NCI-H446 (cell line): ENCODE results near the gene CCNY.
A peak's percentile ranks its signal among the peaks of the same experiment; 100 is the strongest.
"Not testable (repeated sequence)": the region's sequence is repeated elsewhere in the genome, so short reads cannot be mapped to it uniquely, and the experiment has no call there.

Experiments
- DNase-seq, 2 experiments: peaks; one replicate each; lab custom pipeline; 2025; lab: John Stamatoyannopoulos, UW

Gene CCNY

DNA sequence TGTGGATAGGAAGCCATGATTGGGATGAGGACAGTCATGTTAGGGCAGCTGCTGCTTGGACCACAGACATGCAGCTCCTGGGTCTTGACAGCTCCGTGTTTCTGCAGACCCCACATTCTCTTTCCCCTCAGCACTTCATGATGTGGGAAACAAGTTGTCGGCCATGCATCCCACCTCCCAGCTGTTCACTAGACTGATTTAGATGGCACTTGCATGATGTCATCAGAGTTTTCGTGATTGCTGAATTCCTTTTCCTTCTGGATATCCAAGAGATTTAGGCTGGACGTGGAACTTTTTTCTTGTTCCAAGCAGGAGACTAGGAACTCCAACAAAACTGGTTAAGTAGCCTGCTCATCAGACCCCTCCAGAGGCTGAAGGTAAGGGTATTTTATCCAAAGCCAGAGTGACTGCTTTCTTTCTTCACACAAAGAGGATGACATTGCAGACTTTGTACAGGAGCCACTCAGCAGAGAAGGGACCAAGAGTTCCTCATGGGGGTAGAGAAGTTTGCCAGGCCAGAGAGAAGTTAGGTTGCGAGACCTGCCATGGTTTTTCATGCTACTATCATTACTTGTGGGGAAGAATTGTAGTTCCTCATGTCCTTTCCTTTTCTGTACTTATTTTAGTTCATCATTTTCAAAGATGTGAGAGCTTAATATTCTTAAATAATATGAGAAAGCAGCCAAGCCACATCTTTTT, 151.2 kb downstream of the CCNY start:
- no peak for DNase-seq

DNA sequence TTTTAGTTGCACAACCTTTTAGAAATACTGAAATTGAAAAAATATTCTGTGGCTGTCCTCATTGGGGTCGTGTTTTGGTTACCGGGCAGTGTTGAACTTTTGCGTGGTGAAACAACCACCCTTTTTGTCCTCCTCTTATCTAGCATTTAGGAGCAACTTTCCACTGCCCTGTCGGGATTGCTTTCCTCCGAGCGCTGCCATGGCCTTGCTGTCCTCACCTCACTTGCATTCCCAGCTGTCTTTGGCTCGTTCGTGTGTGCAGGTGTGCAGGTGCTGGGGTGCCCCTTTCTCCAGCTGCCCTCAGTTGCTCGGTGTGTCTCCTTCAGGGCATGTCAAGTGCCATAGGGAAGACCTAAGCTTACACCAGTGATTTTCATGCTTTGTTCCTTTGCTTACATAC, 151.9 kb downstream of the CCNY start:
- no peak for DNase-seq

DNA sequence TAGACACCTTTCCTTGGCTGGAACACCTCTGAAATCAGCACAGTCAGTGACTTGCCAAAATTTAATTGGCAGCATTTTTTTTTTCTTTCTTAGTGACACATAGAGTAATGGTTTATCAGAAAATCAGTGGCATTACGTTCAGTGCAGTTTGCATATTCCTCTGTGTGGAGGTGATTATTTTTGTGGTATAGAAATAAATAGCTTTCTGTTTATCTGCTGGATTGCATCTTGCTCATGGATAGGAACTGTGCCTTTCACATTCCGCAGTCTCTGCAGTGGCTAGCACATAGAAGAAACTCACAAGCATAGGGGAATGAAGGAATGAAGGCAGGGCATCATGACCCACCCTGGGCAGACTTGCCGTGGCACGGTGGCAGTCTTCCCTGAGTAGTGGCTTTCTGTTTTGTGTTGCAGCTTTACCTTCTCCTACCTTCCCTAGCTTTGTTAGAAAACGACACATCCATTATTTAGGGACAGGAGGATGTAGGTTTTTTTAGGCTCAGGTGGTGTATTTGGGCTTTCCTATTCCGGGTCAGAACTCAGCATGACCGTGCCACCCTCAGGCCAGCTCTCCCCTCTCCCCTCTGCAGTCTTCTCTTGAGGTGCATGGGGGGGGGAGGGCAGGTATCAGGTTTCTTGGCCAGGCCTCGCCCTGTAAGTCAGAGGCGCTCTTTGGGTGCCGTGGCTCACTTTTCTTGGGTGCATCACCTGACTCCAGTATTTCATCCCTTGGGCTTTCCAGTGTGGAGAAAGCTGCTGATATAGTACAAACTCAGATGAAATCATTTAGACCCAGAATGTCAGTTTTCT, 156.3 kb downstream of the CCNY start:
- no peak for DNase-seq

- DNase-seq = peak in 1 of 2 experiments; percentile 12
Observed at GRCh38 chr10:35493196-35494118, 157.1 kb downstream of the CCNY start.

DNA sequence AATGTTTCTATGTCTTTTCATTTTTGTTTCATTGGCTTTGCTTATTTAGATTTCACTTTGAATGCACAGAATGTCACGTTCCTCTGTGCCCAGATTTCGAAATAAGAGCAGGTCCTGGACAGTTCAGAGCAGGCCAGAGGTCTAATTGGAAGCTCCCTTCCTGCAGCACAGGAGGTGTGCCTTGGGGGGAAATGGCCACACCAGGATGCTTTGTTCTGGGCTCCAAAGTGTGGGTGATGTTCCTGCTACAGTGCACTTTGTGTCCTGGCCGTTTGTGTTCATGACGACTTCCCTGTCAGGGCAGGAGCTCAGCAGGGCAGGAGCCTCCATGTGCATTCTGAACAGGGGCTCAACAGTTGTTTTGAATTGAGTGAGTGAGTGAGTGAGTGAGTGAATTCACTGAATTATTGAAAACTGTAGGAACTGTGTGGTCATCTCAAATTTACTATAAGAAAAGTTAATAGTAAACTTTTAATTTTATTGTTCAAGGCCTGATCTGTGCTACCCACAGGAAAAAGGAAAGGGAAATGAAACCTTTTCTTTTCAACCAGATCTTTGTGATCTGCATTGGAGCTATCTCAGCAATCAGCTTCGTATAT, 159.3 kb downstream of the CCNY start:
- DNase-seq = no peak

- no peak for DNase-seq
Observed at GRCh38 chr10:35497909-35498308, 161.6 kb downstream of the CCNY start.

DNA sequence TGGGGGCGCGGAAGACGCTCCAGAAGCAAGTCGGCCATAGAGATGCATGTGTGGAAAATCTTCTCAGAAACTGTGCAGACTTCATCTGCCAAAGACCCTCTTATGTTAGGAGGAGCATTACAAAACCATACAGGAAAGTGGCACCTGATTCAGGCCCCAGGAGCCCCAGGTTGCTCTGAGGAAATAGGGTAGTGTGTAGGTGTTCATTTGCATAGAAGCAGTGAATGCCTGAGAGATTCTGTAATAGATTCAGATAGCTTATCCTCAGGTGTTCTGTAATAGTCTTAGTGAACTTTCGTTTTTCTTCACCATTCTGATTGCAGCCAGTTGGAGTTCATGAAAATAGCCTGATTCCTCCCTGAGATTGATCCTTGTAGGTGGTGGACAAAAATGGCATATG, 162.4 kb downstream of the CCNY start:
- DNase-seq = no peak

- no peak for DNase-seq
Observed at GRCh38 chr10:35501923-35502322, 165.6 kb downstream of the CCNY start.

- peak in 1 of 2 experiments; percentile 43 for DNase-seq
Observed at GRCh38 chr10:35502692-35503091, 166.4 kb downstream of the CCNY start.

- no peak for DNase-seq
Observed at GRCh38 chr10:35503578-35503977, 167.3 kb downstream of the CCNY start.

DNA sequence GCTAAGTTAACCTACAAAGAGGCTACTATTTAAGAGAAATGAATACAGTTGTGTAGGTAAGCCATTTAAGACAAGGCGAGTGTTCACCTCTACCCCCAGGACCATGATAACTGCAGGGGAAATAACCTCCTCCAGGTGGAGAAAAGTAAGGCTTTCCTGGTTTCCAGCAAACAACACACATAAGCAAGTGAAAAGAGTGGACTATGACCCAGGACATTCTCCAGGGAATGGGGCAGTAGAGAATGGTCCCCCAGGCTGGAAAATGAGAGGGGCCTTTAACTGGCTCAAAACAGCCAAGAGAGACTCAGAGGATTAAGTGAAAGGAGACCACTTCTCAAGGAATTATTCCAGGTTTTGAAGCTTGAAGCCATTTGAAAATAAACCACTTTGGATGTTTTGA, 167.8 kb downstream of the CCNY start:
- no peak for DNase-seq

- DNase-seq = no peak
Observed at GRCh38 chr10:35505241-35505873, 169.0 kb downstream of the CCNY start.

DNA sequence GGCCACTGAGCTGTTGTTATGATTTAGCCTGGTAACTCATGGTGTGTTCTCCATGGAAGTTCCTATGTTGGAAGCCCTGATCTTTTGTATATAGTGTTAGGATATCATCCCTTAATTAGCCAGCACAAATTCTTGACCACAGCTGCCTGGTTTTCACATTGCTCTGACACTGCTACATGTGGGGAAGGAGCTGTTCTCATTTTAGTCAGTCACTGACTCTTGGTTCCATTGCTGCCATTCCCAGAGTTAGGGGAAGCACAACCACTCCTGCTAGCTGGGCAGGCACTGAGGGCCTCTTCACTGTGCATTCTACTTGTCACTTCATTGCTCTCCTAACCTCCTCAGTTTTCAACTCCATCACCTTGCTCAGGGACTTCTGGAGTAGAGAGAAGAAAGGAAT, 170.4 kb downstream of the CCNY start:
- no peak for DNase-seq

DNA sequence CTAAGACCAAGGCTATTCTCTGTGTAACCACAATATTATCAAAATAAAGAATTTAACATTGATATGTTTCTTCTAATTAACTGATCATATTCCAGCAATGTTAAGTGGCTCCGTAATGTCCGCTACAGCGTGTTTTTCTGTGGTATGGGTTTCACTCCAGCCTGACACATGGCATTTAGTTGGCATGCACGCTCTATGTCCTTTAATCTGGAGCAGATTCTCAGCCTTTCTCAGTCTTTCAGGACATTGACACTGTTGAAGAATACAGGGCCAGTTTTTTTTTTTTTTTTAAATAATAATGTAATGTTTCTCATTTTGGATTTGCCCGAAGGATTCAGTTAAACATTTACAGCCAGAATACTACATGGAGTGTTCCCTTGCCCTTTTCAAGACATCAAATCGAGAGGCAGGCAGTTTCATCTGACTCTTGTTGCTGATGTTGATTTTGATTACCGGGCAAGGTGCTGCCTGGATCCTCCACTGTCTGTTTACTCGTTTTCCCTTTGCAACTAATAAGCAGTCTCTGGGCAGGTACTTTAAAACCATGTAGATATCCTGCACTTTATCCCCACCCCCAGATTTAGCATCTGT, 171.3 kb downstream of the CCNY start:
- DNase-seq = no peak

DNA sequence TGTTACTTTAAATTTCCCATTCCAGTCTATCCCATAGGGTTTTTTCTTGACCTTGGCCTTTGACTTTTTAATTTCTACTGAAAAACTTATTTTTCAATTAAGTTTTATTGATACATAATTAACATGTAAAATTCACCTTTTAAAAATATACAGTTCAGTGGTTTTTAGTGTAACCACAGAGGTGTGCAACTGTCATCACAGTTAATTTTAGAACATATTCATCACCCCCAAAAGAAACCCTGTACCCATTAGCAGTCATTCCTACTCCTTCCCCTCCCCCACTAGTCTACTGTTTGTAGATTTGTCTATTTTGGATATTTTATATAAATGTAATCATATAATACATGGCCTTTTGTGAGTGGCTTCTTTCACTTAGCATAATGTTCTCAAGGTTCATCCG, 172.3 kb downstream of the CCNY start:
- no peak for DNase-seq

- DNase-seq = no peak
Observed at GRCh38 chr10:35510891-35511290, 174.6 kb downstream of the CCNY start.

DNA sequence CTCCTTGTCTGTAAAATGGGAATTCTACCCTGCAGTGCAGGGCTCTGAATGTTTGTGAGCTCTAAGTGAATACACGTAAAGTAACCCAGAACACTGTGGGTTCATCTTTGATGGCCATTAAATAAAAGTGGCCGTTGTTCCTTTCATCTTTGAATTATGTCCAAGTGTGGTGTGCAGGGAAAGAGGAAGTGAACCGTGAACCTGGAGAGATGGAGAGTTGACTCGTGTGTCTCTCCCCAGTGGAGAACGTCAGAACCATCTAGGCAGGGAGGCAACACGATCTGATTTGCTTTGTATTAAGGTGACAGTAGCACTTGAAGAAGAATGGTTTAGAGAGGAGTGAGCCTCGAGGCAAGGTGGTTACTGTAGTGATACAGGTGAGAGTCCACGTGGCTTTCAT, 175.3 kb downstream of the CCNY start:
- DNase-seq = no peak

GRCh38 chr10:35516102-35516670, 179.9 kb downstream of the CCNY start:
- DNase-seq = no peak

GRCh38 chr10:35517431-35518181, 181.3 kb downstream of the CCNY start:
- DNase-seq = peak in 1 of 2 experiments; percentile 4

DNA sequence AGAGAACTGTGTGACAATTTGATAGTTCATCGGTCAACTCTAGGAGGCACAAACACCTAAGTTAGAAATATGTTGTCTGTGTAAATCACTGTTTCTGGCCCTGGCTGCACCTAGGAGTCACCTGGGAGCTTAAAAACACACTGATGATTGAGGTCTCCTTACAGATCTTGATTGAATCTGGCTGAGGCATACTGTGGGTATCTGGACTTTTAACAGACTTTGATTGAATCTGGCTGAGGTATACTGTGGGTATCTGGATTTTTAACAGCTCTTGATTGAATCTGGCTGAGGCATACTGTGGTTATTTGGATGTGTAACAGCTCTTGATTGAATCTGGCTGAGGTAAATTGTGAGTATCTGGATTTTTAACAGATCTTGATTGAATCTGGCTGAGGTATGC, 181.9 kb downstream of the CCNY start:
- DNase-seq = not testable (repeated sequence)
